Breast epithelium (tissue), 3 donors: ENCODE measurements around the gene PLAGL1.

ENCODE experiments used
- POLR2A ChIP-seq: fragments of 450-650 bp; IDR thresholded peaks from one replicate; pipeline ENCODE4 v1.6.1; 2016; ENCODE audit warnings: antibody characterized with exemption, mild to moderate bottlenecking, moderate library complexity
- POLR2AphosphoS5 ChIP-seq, 3 donors: sonication (generic); formaldehyde crosslinking; IDR thresholded peaks; one replicate each; pipeline ENCODE4 v1.6.1; 2017; ENCODE audit warnings: antibody characterized with exemption in 3 of 3
- TF ChIP-seq, protein P1 (sequence below), 3 donors: fragments of 450-650 bp; IDR thresholded peaks; one replicate each; pipeline ENCODE4 v1.5.1; 2016 to 2017; ENCODE audit warnings: antibody characterized with exemption in 3 of 3, mild to moderate bottlenecking in 3 of 3, moderate library complexity in 3 of 3

DNA sequence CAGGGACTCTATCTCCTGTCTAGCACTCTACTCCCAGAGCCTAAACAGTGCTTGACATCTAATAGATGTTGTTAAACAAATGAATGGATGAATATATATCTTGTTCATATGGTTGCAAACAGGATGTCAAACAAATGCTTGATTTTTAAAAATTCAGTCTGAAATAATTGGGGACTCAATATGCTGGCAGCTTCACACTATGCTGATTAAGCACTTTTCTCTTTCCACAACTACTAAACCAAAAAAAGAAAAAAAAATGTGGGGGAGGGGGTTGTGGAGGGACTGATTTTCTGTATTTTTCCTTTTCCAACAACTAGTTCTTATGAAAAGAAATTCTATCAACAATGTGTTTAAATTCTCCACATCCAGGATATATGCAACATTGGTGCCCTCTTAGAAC, 44.4 kb upstream of the PLAGL1 start:
- TF ChIP-seq, protein P1, sequence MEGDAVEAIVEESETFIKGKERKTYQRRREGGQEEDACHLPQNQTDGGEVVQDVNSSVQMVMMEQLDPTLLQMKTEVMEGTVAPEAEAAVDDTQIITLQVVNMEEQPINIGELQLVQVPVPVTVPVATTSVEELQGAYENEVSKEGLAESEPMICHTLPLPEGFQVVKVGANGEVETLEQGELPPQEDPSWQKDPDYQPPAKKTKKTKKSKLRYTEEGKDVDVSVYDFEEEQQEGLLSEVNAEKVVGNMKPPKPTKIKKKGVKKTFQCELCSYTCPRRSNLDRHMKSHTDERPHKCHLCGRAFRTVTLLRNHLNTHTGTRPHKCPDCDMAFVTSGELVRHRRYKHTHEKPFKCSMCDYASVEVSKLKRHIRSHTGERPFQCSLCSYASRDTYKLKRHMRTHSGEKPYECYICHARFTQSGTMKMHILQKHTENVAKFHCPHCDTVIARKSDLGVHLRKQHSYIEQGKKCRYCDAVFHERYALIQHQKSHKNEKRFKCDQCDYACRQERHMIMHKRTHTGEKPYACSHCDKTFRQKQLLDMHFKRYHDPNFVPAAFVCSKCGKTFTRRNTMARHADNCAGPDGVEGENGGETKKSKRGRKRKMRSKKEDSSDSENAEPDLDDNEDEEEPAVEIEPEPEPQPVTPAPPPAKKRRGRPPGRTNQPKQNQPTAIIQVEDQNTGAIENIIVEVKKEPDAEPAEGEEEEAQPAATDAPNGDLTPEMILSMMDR (IDR thresholded peaks at IDR 0.05) = no peak
- TF ChIP-seq POLR2A (no peak), POLR2AphosphoS5 (IDR thresholded peaks at IDR 0.05) (no peak)
